ENCODE data around the gene KCNK7. TPM values are rescaled to one million over a fixed set of nuclear protein-coding genes. Genes with fewer than 3 reads are reported as not detected.

KCNK7 gene
- total RNA-seq, 1 experiment from 2014 or later = 1.8 TPM

DNA sequence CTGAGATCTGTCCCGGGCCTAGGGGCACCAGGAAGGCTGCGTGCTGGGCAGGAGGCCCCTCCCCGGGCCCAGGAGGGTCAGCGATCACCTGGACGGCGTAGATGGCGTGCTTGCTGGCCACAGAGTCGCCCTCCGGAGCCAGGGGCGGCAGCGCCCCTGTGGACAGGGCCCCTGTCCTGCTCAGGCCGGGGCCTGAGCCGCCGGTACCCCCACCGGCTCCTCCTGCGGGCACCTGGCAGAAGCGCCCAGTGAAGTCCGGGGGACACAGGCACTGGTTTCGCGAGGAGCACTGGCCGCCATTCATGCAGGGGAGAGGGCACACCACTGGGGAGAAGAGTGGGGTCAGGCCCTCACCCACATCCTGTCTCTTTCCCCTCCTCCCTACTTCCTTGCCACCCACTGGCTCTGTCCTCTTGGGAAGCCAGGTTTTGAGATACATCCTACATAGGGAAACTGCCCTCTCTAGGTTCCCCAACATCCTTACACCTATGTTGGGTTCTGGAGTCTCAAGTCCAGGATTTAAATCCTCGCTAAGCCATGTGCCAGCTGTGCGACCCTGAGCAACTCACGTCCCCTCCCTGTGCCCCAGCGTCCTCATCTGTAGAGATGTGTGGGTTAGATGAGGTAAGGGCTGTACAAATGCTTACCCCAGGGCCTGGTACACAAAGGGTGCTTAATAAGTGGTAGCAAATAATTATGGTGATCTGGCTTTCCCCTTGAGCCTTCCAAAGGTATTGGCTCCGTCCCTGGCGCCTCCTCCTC is 41.4 kb downstream of the KCNK7 start:
- Histone ChIP-seq H3K14ac (ENCODE audit: insufficient read depth, low read length) (no peak overlapping the region), H3T11ph (ENCODE audit: low read length) (no peak overlapping the region), H3K9me3 (ENCODE audit: control insufficient read depth, low read depth, low read length) (no peaks in the 10 kb centered on the region), H2AFZ (ENCODE audit: low read length) (no peak overlapping the region), H4K91ac (ENCODE audit: insufficient read length, low read depth, low read length) (no peak overlapping the region), H3K79me1 (ENCODE audit: insufficient read depth, low read depth, low read length, poor library complexity, severe bottlenecking) (no peaks in the 10 kb centered on the region), H2BK120ac (ENCODE audit: low read depth, low read length, poor library complexity, severe bottlenecking) (no peak overlapping the region), H2AK5ac (ENCODE audit: insufficient read length, low read length) (no peak overlapping the region), H3K56ac (ENCODE audit: insufficient read length, low read depth, low read length) (no peak overlapping the region), H3K9ac (ENCODE audit: extremely low read depth, insufficient read length, low read length) (no peak overlapping the region), H3K27me3 (ENCODE audit: insufficient read depth, low read length) (no peaks in the 10 kb centered on the region; the same call in 1 of the 2 replicates), H3K79me2 (ENCODE audit: insufficient read depth, low read length) (no peaks in the 10 kb centered on the region), H3K18ac (ENCODE audit: insufficient read length, low read depth, low read length) (no peak overlapping the region), H2BK5ac (ENCODE audit: insufficient read length, low read length) (no peak overlapping the region), H3K27ac (ENCODE audit: insufficient read length, low read depth, low read length) (no peak overlapping the region), H2BK20ac (ENCODE audit: low read depth, low read length, poor library complexity, severe bottlenecking) (no peak overlapping the region), H3K4me1 (ENCODE audit: insufficient read depth, low read length) (peaks cover 8% of the 10 kb centered on the region; the same call in 1 of the 2 replicates), H4K5ac (ENCODE audit: insufficient read length, low read depth, low read length) (no peak overlapping the region), H4K8ac (replicated peaks; ENCODE audit: insufficient read length, low read depth, low read length) (no peak overlapping the region), H2BK12ac (ENCODE audit: insufficient read length, low read depth, low read length) (no peak overlapping the region), H3K4ac (ENCODE audit: low read depth, low read length) (no peak overlapping the region), H4K20me1 (ENCODE audit: control insufficient read depth, insufficient read depth, insufficient read length) (no peaks in the 10 kb centered on the region), H3K4me2 (ENCODE audit: insufficient read depth, insufficient read length, low read length) (peak overlapping the region; percentile 49), H3K23me2 (ENCODE audit: insufficient read length, low read depth, low read length, poor library complexity, severe bottlenecking) (no peaks in the 10 kb centered on the region), H3K23ac (ENCODE audit: insufficient read length, low read depth, low read length) (no peak overlapping the region), H2BK15ac (ENCODE audit: low read depth, low read length) (no peak overlapping the region)
- Mint-ChIP-seq H3K9me3 (no peaks in the 10 kb centered on the region; a peak in 1 of 5 replicates), H3K27me3 (ENCODE audit: low read depth) (peaks cover 62% of the 10 kb centered on the region), H3K27ac (no peak overlapping the region), H3K4me3 (peak overlapping the region; percentile 34 to 62; a peak in 4 of 5 replicates), H3K36me3 (ENCODE audit: insufficient read depth in 1 of 3, low read depth in 3 of 3) (no peaks in the 10 kb centered on the region), H3K4me1 (peaks cover 45 to 63% of the 10 kb centered on the region in 2 experiments)
- WGBS (ENCODE audit: extremely low coverage, insufficient read length, low lambda C conversion rate) = no CpG with 5 or more reads among the region's 27 CpGs
- TF ChIP-seq, protein P1, sequence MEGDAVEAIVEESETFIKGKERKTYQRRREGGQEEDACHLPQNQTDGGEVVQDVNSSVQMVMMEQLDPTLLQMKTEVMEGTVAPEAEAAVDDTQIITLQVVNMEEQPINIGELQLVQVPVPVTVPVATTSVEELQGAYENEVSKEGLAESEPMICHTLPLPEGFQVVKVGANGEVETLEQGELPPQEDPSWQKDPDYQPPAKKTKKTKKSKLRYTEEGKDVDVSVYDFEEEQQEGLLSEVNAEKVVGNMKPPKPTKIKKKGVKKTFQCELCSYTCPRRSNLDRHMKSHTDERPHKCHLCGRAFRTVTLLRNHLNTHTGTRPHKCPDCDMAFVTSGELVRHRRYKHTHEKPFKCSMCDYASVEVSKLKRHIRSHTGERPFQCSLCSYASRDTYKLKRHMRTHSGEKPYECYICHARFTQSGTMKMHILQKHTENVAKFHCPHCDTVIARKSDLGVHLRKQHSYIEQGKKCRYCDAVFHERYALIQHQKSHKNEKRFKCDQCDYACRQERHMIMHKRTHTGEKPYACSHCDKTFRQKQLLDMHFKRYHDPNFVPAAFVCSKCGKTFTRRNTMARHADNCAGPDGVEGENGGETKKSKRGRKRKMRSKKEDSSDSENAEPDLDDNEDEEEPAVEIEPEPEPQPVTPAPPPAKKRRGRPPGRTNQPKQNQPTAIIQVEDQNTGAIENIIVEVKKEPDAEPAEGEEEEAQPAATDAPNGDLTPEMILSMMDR (conservative IDR thresholded peaks at IDR 0.05) = no peak
- DNase-seq = no peak
